Testis (tissue), 2 donors: ENCODE measurements around the gene RENBP.

ENCODE experiments used
- POLR2A ChIP-seq: fragments of 450-650 bp; IDR thresholded peaks from one replicate; pipeline ENCODE4 v1.6.1; 2017; ENCODE audit warnings: antibody characterized with exemption, mild to moderate bottlenecking, moderate library complexity
- TF ChIP-seq, protein P1 (sequence below), 3 experiments: fragments of 450-650 bp in 2 of 3; fragments of 200-600 bp in 1 of 3; sonication (generic) in 1 of 3; IDR thresholded peaks; one replicate each; pipeline ENCODE4 v1.5.1; 2016 to 2019; ENCODE audit warnings: antibody characterized with exemption in 3 of 3, mild to moderate bottlenecking in 2 of 3, moderate library complexity in 1 of 3

DNA sequence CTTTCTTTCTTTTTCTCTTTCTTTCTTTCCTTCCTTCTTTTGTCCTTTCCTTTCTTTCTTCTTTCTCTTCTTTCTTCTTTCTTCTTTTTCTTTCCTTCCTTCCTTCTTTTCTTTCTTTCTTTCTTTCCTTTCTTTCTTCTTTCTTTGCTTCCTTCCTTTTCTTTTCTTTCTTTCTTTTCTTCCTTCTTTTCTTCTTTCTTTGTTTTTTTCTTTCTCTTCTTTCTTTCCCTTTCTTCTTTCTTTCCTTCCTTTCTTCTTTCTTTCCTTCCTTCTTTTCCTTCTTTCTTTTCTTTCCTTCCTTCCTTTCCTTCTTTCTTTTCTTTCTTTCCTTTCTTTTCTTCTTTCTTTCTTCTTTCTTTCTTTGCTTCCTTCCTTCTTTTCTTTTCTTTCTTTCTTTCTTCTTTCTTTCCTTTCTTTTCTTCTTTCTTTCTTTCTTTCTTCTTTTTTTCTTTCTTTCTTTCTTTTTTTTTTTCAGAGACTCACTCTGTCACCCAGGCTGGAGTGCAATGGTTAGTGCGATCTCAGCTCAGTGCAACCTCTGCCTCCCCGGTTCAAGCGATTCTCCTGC lies 46.7 kb upstream of the RENBP start:
- no peak for TF ChIP-seq POLR2A
- TF ChIP-seq, protein P1, sequence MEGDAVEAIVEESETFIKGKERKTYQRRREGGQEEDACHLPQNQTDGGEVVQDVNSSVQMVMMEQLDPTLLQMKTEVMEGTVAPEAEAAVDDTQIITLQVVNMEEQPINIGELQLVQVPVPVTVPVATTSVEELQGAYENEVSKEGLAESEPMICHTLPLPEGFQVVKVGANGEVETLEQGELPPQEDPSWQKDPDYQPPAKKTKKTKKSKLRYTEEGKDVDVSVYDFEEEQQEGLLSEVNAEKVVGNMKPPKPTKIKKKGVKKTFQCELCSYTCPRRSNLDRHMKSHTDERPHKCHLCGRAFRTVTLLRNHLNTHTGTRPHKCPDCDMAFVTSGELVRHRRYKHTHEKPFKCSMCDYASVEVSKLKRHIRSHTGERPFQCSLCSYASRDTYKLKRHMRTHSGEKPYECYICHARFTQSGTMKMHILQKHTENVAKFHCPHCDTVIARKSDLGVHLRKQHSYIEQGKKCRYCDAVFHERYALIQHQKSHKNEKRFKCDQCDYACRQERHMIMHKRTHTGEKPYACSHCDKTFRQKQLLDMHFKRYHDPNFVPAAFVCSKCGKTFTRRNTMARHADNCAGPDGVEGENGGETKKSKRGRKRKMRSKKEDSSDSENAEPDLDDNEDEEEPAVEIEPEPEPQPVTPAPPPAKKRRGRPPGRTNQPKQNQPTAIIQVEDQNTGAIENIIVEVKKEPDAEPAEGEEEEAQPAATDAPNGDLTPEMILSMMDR (IDR thresholded peaks at IDR 0.05): no peak
